B cell (primary cell): ENCODE results near the gene AQP10. TPM values are rescaled to one million over a fixed set of nuclear protein-coding genes. Genes with fewer than 3 reads are reported as not detected.

ENCODE experiments used
- ATAC-seq: fragments of 200-7000 bp; cut with Tn5 transposase; one replicate; pipeline ENCODE4 v1.10.0; 2021; ENCODE audit warnings: low read depth, mild to moderate bottlenecking, moderate number of reproducible peaks, moderate library complexity
- CTCF ChIA-PET: fragments of 350-600 bp; sonication (Branson Sonifier 250); formaldehyde crosslinking; loops from one replicate; lab custom pipeline; 2021; ENCODE audit warnings: antibody characterized with exemption, inconsistent platforms; lab: Charles Lee
- POLR2A ChIA-PET: fragments of 350-600 bp; sonication (Branson Sonifier 250); formaldehyde crosslinking; loops from one replicate; lab custom pipeline; 2021; ENCODE audit warnings: antibody characterized with exemption; lab: Charles Lee
- DNase-seq: peaks from one replicate; pipeline ENCODE4 v3.0.0; 2013
- H2AFZ ChIP-seq: 2 replicates; pipeline ENCODE4 v1.6.1; 2012; ENCODE audit warnings: mild to moderate bottlenecking, low read depth, low read length; ENCODE audit not compliant: insufficient read depth, poor library complexity, severe bottlenecking
- H3K27ac ChIP-seq, 2 donors: 1 replicate in 1 of 2; 2 replicates in 1 of 2; pipeline ENCODE4 v1.5.1; 2012 to 2013; ENCODE audit warnings: low read length in 2 of 2, mild to moderate bottlenecking in 2 of 2, moderate library complexity in 1 of 2
- H3K27me3 ChIP-seq, 4 experiments: fragments of 200-600 bp in 1 of 4; sonication (generic) in 1 of 4; replicated peaks in 1 of 4; 1 replicate in 2 of 4; 2 replicates in 2 of 4; pipeline versions ENCODE4 v1.6.1 to v1.7.0; 2013 to 2016; ENCODE audit warnings: low read length in 3 of 4, mild to moderate bottlenecking in 2 of 4, mixed read lengths in 1 of 4, moderate library complexity in 1 of 4; ENCODE audit not compliant: insufficient read depth in 4 of 4, control insufficient read depth in 3 of 4; ENCODE audit errors: control extremely low read depth in 1 of 4
- H3K36me3 ChIP-seq, 2 experiments: replicated peaks in 1 of 2; 1 replicate in 1 of 2; 2 replicates in 1 of 2; pipeline versions ENCODE4 v1.6.1 to v1.7.1; 2013; ENCODE audit warnings: low read length in 1 of 2; ENCODE audit not compliant: insufficient read depth in 2 of 2, control insufficient read depth in 1 of 2; ENCODE audit errors: control extremely low read depth in 1 of 2, extremely low read depth in 1 of 2
- H3K4me1 ChIP-seq, 2 donors: fragments of 200-600 bp in 1 of 2; sonication (generic) in 1 of 2; 1 replicate in 1 of 2; 2 replicates in 1 of 2; pipeline versions ENCODE4 v1.5.1 to v1.6.1; 2013 to 2017; ENCODE audit warnings: low read length in 2 of 2; ENCODE audit not compliant: control insufficient read depth in 2 of 2, insufficient read depth in 2 of 2
- H3K4me2 ChIP-seq: replicated peaks from 2 replicates; pipeline ENCODE3; 2012; ENCODE audit warnings: mild to moderate bottlenecking, low read depth, low read length; ENCODE audit not compliant: poor library complexity, severe bottlenecking
- H3K4me3 ChIP-seq, 5 experiments: fragments of 200-600 bp in 1 of 5; sonication (generic) in 1 of 5; 1 replicate in 3 of 5; 2 replicates in 2 of 5; pipeline versions ENCODE4 v1.5.1 to v1.7.0; 2011 to 2016; ENCODE audit warnings: low read length in 4 of 5, mild to moderate bottlenecking in 4 of 5, low read depth in 2 of 5, control low read depth in 1 of 5, moderate library complexity in 1 of 5; ENCODE audit not compliant: insufficient read depth in 1 of 5; ENCODE audit errors: control extremely low read depth in 1 of 5, extremely low read depth in 1 of 5
- H3K79me2 ChIP-seq: fragments of 200-600 bp; sonication (generic); one replicate; pipeline ENCODE4 v1.6.0; 2016; ENCODE audit warnings: low read length; ENCODE audit not compliant: control insufficient read depth, insufficient read depth
- H3K9ac ChIP-seq: fragments of 200-600 bp; sonication (generic); 2 replicates; pipeline ENCODE4 v1.6.1; 2017; ENCODE audit warnings: mild to moderate bottlenecking, low read length, moderate library complexity
- H3K9me3 ChIP-seq, 3 donors: one replicate each; pipeline versions ENCODE4 v1.6.1 to v1.7.1; 2013; ENCODE audit warnings: low read length in 2 of 3; ENCODE audit not compliant: control insufficient read depth in 2 of 3, insufficient read depth in 1 of 3; ENCODE audit errors: control extremely low read depth in 1 of 3
- H4K20me1 ChIP-seq: 2 replicates; pipeline ENCODE4 v1.6.0; 2012; ENCODE audit warnings: mild to moderate bottlenecking, low read length; ENCODE audit not compliant: insufficient read depth, control insufficient read depth, poor library complexity, severe bottlenecking
- H3K27ac Mint-ChIP-seq: one replicate; pipeline ENCODE4 v1.8.0; 2021; ENCODE audit warnings: mixed read lengths
- H3K27me3 Mint-ChIP-seq: one replicate; pipeline ENCODE4 v1.8.0; 2021; ENCODE audit warnings: mixed read lengths
- H3K4me1 Mint-ChIP-seq: one replicate; pipeline ENCODE4 v1.8.0; 2021; ENCODE audit warnings: mixed read lengths
- H3K4me3 Mint-ChIP-seq: one replicate; pipeline ENCODE4 v1.8.0; 2021; ENCODE audit warnings: mixed read lengths
- H3K9me3 Mint-ChIP-seq: one replicate; pipeline ENCODE4 v1.8.0; 2022; ENCODE audit warnings: mixed read lengths; ENCODE audit not compliant: insufficient read depth
- CTCF ChIP-seq: fragments of 200-600 bp; IDR thresholded peaks from one replicate; pipeline ENCODE4 v1.8.0; 2022; ENCODE audit warnings: antibody characterized with exemption, mild to moderate bottlenecking
- EZH2 ChIP-seq: IDR thresholded peaks from 2 replicates; pipeline ENCODE4 v1.6.1; 2012; ENCODE audit warnings: borderline replicate concordance, low read depth, mild to moderate bottlenecking, moderate library complexity, low read length; ENCODE audit not compliant: insufficient read depth, poor library complexity, severe bottlenecking
- WGBS: methylation state at CpG from one replicate; pipeline ENCODE4 v1.1.5; 2013; ENCODE audit warnings: missing lambda C conversion rate; ENCODE audit not compliant: insufficient coverage; 5-methylcytosine and 5-hydroxymethylcytosine counted together
- intact Hi-C: fragments of 100-400 bp; cut with micrococcal nuclease; formaldehyde crosslinking; loops from one replicate; pipeline ENCODE4 v1.10.0; 2022
- polyA plus RNA-seq: library from polyadenylated mRNA; depleted of rRNA; stranded (reverse); fragments of >200 nt; gene quantifications from 2 replicates; pipeline ENCODE4 v1.2.3, GENCODE V29; 2012
- total RNA-seq, 2 donors: library from RNA; stranded (reverse); fragments of 120-200 nt in 1 of 2; gene quantifications; 1 replicate in 1 of 2; 2 replicates in 1 of 2; pipeline versions ENCODE4 v1.2.3 to v1.2.4, GENCODE V29; 2013 to 2022

AQP10 gene
- total and polyA plus RNA-seq, 2 donors (not counting 1 experiment from before 2014, with no cell fraction given), result 0.06 TPM; not detected in 1

- Histone ChIP-seq H2AFZ (no peak overlapping the region), H3K9ac (no peak overlapping the region), H3K4me3 (no peak overlapping the region), H3K9me3 (peaks cover 0 to 37% (median 18%) of the 10 kb centered on the region in 3 donors), H3K4me1 (no peaks in the 10 kb centered on the region), H3K4me2 (no peak overlapping the region), H4K20me1 (no peaks in the 10 kb centered on the region), H3K27me3 (peaks cover 0 to 8% (median 0%) of the 10 kb centered on the region in 4 experiments), H3K79me2 (no peaks in the 10 kb centered on the region), H3K27ac (no peak overlapping the region), H3K36me3 (no peaks in the 10 kb centered on the region)
- DNase-seq, result no peak
- ChIA-PET CTCF (no interaction called here), POLR2A (no interaction called here)
- peaks cover 2% of the 10 kb centered on the region for H3K9me3 Mint-ChIP-seq
- ATAC-seq, result no peak
- H3K27ac Mint-ChIP-seq, result no peak overlapping the region
- H3K4me3 Mint-ChIP-seq, result no peak overlapping the region
- no peaks in the 10 kb centered on the region for H3K4me1 Mint-ChIP-seq
- intact Hi-C loops, result no loop called here
- WGBS, result 85% methylated on average over 3 of the region's 8 CpGs
- H3K27me3 Mint-ChIP-seq, result peaks cover 7% of the 10 kb centered on the region
- no peak for TF ChIP-seq CTCF
Measured at GRCh38 chr1:154295408-154296235, 25.3 kb upstream of the AQP10 start.

- no peak overlapping the region for H3K4me3 ChIP-seq
- no peak overlapping the region for H2AFZ ChIP-seq
- no peak overlapping the region for H3K9ac ChIP-seq
- Mint-ChIP-seq H3K4me1 (no peaks in the 10 kb centered on the region), H3K27me3 (peaks cover 13% of the 10 kb centered on the region), H3K9me3 (no peaks in the 10 kb centered on the region), H3K4me3 (no peak overlapping the region), H3K27ac (no peak overlapping the region)
- H3K36me3 ChIP-seq, result no peaks in the 10 kb centered on the region
- H3K79me2 ChIP-seq, result no peaks in the 10 kb centered on the region
- POLR2A ChIA-PET, result no interaction called here
- ATAC-seq (no peak), DNase-seq (no peak)
- CTCF ChIA-PET, result interaction anchor here (0.7 to 1.1 kb wide), 2 partner anchors 11 to 33 kb away, joined by 3 read pairs; no protein-coding TSS in a partner anchor
- H3K27me3 ChIP-seq, result no peaks in the 10 kb centered on the region
- intact Hi-C loops, result no loop called here
- peaks cover 0 to 5% (median 0%) of the 10 kb centered on the region in 3 donors for H3K9me3 ChIP-seq
- no CpG with 5 or more reads among the region's 1 CpG for WGBS
- no peak overlapping the region for H3K27ac ChIP-seq
- no peak overlapping the region for H3K4me2 ChIP-seq
- H3K4me1 ChIP-seq, result no peaks in the 10 kb centered on the region
- TF ChIP-seq CTCF (no peak), EZH2 (no peak)
- no peaks in the 10 kb centered on the region for H4K20me1 ChIP-seq
Measured at GRCh38 chr1:154301582-154301981, 19.3 kb upstream of the AQP10 start.
